ENCODE results near the gene TMIGD3.

The TMIGD3 gene

GRCh38 chr1:111465754-111466153 lies 37.7 kb downstream of the TMIGD3 start (continued):
- no peak for TF ChIP-seq ZNF398 (tag by site-specific recombination; IDR thresholded peaks at IDR 0.05)

GRCh38 chr1:111463029-111463683 lies 40.3 kb downstream of the TMIGD3 start:
- no peak overlapping the region for H3K4me3 ChIP-seq (ENCODE audit: low read depth, low read length)
- TF ChIP-seq ZNF214 (tag by site-specific recombination; IDR thresholded peaks at IDR 0.05; ENCODE audit: borderline replicate concordance): no peak
- TF ChIP-seq SP7 (tag by site-specific recombination; IDR thresholded peaks at IDR 0.05): no peak
- no peak for TF ChIP-seq ZNF596 (tag by site-specific recombination; IDR thresholded peaks at IDR 0.05)
- no peak for TF ChIP-seq ZNF658 (tag by site-specific recombination; IDR thresholded peaks at IDR 0.05)
- TF ChIP-seq ZNF600 (tag by site-specific recombination; IDR thresholded peaks at IDR 0.05): no peak
- no peak for TF ChIP-seq ZNF513 (tag by site-specific recombination; IDR thresholded peaks at IDR 0.05)
- no peak for TF ChIP-seq ZNF202 (tag by site-specific recombination; IDR thresholded peaks at IDR 0.05; ENCODE audit: borderline replicate concordance)
- TF ChIP-seq ZNF354C (tag by site-specific recombination; IDR thresholded peaks at IDR 0.05; ENCODE audit: borderline replicate concordance, low read depth): no peak
- no peak for TF ChIP-seq ZNF776 (tag by site-specific recombination; IDR thresholded peaks at IDR 0.05; ENCODE audit: borderline replicate concordance)
- TF ChIP-seq ZNF510 (tag by site-specific recombination; IDR thresholded peaks at IDR 0.05; ENCODE audit: insufficient replicate concordance): no peak
- no peak for TF ChIP-seq ZNF571 (tag by site-specific recombination; IDR thresholded peaks at IDR 0.05)
- TF ChIP-seq KLF7 (tag by site-specific recombination; IDR thresholded peaks at IDR 0.05; ENCODE audit: borderline replicate concordance): no peak
- no peak for TF ChIP-seq ZNF274 (IDR thresholded peaks at IDR 0.05; ENCODE audit: low read length)
- TF ChIP-seq ZNF274 (tag by site-specific recombination; IDR thresholded peaks at IDR 0.05; ENCODE audit: borderline replicate concordance): no peak
- no peak for TF ChIP-seq HOXC10 (CRISPR knock-in tag; IDR thresholded peaks at IDR 0.05)
- no peak for TF ChIP-seq ZNF18 (tag by site-specific recombination; IDR thresholded peaks at IDR 0.05)
- TF ChIP-seq ZBTB48 (tag by site-specific recombination; IDR thresholded peaks at IDR 0.05): no peak
- no peak for TF ChIP-seq PBX3 (CRISPR knock-in tag; IDR thresholded peaks at IDR 0.05)
- CTCF ChIA-PET: interaction anchor here (0.6 to 1.5 kb wide), 7 partner anchors 9 to 991 kb away, joined by 3 to 4 read pairs (median 3); no protein-coding TSS in a partner anchor
- no peaks in the 10 kb centered on the region for H3K9me3 ChIP-seq (ENCODE audit: control insufficient read depth, insufficient read depth, low read depth, low read length)
- H3K4me1 ChIP-seq (ENCODE audit: control insufficient read depth, insufficient read depth, low read length): peaks cover 3% of the 10 kb centered on the region; the same call in 1 of the 2 replicates
- H3K27ac ChIP-seq (ENCODE audit: extremely low read depth, low read depth, low read length): no peak overlapping the region
- POLR2A ChIA-PET: no interaction called here
- peaks cover 17 to 54% of the 10 kb centered on the region in 2 experiments for H3K36me3 ChIP-seq (ENCODE audit: control insufficient read depth in 2 of 2, insufficient read depth in 1 of 2, low read length in 2 of 2)

Data from HEK293 (cell line).